ENCODE measurements around the gene SLC17A1. TPM values are rescaled to one million over a fixed set of nuclear protein-coding genes. Genes with fewer than 3 reads are reported as not detected.

Gene SLC17A1, protein sequence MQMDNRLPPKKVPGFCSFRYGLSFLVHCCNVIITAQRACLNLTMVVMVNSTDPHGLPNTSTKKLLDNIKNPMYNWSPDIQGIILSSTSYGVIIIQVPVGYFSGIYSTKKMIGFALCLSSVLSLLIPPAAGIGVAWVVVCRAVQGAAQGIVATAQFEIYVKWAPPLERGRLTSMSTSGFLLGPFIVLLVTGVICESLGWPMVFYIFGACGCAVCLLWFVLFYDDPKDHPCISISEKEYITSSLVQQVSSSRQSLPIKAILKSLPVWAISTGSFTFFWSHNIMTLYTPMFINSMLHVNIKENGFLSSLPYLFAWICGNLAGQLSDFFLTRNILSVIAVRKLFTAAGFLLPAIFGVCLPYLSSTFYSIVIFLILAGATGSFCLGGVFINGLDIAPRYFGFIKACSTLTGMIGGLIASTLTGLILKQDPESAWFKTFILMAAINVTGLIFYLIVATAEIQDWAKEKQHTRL
- total RNA-seq = not detected
- long read RNA-seq = 0 reads

- no peak for DNase-seq
- no peak for ATAC-seq
- intact Hi-C loops (cut with DNase I) = no loop called here
Observed at GRCh38 chr6:25831532-25832306, at the start of gene SLC17A1. Gene SLC17A1, minus strand, starts transcription at chr6:25832052. Its CDS starts 1,495 bp downstream, at chr6:25830557.

DNA sequence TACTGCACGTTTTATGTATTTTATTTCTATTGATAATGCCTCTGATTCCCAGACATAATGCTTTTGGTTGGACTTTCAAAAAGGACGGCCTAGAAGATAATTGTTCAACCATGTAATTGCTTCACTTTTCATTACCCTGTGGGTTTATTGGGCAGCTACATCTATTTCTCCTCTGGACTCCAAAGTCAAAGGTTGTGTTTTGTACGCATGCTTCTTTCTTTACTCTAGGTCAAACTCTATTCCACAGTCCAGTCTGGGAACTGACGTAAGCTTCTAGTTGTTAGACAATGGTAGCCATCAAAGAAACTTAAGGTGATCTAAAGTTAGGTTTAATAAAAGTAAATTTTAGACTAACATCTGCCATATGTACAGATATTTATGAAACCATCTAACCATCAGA is 48.7 kb upstream of the SLC17A1 start:
- DNase-seq = no peak
- intact Hi-C loops (cut with DNase I) = no loop called here
- no peak for ATAC-seq

DNA sequence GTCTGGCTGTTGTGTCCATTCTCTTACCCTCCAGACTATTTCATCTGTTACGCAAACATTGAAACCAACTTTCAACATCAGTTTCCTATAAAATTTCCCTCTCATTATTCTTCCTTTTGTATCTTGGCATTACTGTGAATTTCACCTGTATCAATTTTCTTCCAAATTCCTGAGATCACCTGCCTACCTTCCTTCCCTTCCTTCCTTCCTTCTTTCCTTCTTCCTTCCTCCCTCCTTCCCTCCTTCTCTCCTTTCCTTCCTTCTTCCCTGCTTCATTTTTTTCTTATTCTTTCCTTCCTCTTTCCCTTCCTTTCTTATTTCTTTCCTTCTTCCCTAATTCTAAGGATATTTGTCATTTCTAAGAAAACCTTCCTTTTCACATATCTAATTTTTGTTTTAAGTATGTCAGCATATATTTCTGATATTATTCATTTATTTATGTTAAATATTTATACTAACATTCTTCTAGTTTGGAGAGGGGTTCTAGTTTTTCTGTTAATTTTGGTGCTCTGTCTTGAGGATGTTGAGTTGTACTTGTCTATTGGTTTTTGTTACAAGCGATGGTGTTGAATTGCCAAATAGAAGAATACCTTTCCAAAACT is 47.0 kb upstream of the SLC17A1 start:
- ATAC-seq = no peak
- DNase-seq = no peak
- intact Hi-C loops (cut with DNase I) = no loop called here

DNA sequence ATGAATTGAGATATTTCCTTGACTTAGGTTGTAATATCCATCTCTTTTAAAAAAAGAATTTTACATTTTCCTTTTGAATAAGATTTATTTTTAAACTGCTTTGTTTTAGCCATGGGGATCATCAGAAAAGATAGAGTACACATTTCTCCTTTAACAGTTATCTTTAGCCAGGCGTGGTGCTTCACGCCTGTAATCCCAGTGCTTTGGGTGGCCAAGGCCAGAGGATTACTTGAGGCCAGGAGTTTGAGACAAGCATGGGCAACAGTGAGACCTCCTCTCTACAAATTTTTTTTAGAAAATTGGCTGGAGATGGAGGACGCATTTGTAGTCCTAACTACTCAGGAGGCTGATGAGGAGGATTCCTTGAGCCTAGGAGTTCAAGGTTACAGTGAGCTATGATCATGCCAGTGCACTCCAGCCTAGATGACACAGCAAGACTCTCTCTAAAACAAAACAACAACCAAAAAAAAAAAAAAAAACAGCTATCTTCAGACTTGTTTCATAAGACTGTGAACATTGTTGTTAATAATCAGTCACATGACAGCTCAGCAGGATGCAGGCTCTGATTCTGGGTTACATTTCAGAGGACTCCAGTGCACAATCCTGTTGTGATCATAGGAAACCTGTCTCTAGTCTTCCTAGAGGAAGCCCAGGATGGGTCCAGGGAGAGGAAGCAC is 44.2 kb upstream of the SLC17A1 start:
- no peak for ATAC-seq
- no peak for DNase-seq
- intact Hi-C loops (cut with DNase I) = no loop called here

- intact Hi-C loops (cut with DNase I) = no loop called here
- DNase-seq = no peak
- ATAC-seq = no peak
Observed at GRCh38 chr6:25875563-25875905, 43.7 kb upstream of the SLC17A1 start.

DNA sequence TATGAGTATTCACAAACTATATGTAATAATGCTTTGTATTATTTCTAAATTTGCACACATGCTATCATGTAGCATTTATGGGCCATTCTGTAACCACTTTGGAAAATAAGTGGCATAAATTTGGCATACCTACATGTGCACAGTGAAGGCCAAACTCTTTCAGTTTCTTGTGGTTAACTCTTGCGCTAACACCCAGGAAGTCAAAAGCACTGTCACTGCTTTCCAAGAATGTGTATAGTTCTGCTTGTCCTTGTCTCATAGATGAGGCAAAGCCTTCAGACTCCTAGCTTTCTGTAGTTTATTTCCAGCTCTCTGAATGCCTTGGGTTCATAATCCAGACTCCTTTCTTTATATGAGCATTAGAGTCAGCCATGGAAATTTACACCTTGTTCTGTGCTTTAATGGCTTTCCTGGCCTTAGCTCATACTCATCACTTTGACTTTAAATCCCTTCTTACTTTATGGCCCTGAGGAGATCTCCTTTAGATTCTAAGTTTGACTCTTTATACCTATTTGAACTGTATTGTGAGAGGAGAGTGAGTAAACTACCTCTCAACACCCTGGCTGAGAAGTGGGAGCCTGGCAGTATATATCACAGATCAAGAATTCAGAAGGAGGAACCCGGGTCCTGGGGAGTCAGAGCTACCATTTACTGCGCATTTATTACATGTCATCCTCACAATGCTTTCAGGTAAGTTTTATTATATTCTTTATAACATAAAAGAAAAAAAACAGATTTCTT is 43.1 kb upstream of the SLC17A1 start:
- DNase-seq (no peak), ATAC-seq (no peak)
- intact Hi-C loops (cut with DNase I) = no loop called here

GRCh38 chr6:25874118-25874517 is 42.3 kb upstream of the SLC17A1 start, which contains the start of gene SLC17A3:
Gene SLC17A3, minus strand, starts transcription at chr6:25874243. Its CDS starts 5,856 bp downstream, at chr6:25868387.
- DNase-seq = no peak
- intact Hi-C loops (cut with DNase I) = no loop called here
- no peak for ATAC-seq

GRCh38 chr6:25872814-25873213 is 41.0 kb upstream of the SLC17A1 start:
- no peak for ATAC-seq
- intact Hi-C loops (cut with DNase I) = no loop called here
- no peak for DNase-seq

DNA sequence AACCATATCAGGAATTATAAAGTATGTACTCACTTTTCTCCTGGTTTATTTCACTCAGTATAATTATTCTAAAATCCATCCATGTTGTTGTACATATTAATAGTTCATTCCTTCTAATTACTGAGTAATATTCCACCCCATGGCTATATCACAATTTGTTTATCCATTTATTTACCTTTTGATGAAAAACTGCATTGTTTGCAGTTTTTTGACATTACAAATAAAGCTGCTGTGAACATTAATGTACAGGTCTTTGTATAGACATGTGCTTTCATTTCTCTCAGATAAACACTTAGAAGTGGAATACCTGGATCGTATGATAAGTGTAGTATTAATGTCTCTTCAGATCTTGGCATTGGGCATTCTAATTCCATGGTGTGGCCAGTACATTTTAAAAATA is 38.0 kb upstream of the SLC17A1 start:
- no peak for ATAC-seq
- DNase-seq = no peak
- intact Hi-C loops (cut with DNase I) = no loop called here

DNA sequence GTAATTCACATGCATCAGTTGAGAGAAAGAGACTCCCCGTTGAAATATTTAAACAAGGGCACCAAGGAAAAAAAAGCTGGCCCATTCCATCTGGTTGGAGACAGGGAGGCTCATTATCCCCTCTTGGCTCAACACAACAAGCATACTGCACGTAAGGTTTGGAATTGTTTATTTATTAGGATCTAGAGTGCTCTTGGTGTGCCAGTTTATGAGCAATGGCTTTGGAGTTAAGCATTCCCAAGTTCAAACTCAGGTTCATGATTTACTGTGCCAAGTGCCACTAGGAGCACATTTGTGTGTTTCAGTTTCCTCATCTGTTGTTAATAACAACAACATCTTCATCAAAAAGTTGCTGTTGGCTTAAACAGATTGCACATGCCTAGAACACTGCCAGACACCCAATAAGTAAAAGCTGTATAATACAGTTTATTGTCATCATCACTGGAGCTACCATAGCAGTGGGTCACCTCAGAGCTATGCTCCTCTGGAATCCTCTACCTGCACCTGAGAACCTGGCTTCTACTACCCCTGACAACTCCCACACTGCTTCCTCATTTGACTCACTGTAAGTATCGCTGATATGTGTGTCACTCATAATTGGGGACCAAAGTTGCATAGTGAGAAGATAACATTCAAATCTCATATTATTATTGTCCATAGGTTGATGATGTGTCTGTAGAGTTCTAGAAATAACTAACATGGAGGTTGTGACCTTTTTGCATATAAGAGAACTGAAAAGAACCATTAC is 36.8 kb upstream of the SLC17A1 start:
- ATAC-seq = no peak
- intact Hi-C loops (cut with DNase I) = no loop called here
- no peak for DNase-seq

GRCh38 chr6:25866011-25866410 is 34.2 kb upstream of the SLC17A1 start:
- DNase-seq = no peak
- ATAC-seq = no peak

DNA sequence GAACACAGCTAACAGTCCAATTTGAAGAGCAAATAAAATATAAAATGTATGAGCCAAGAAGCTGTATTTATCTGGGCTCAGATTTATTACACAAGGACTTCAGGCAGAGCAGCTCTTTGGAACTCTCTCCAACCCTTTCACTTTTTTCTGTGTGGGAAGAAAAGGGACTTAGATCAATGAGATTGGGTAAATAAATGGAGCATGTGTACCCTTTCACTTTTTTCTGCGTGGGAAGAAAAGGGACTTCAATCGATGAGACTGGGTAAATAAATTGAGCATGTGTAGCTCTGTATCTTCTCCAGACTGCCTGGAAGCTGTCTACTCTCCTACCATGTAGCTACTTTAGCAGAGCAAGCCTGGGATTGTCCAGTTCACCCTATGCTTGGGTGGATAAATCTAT is 31.5 kb upstream of the SLC17A1 start:
- intact Hi-C loops (cut with DNase I) = no loop called here
- no peak for DNase-seq
- ATAC-seq = no peak

More at GRCh38 chr6:25866011-25866410, 34.2 kb upstream of the SLC17A1 start:
- intact Hi-C loops (cut with DNase I) = no loop called here

GRCh38 chr6:25862199-25862598 is 30.3 kb upstream of the SLC17A1 start:
- DNase-seq = no peak
- no peak for ATAC-seq
- intact Hi-C loops (cut with DNase I) = no loop called here

DNA sequence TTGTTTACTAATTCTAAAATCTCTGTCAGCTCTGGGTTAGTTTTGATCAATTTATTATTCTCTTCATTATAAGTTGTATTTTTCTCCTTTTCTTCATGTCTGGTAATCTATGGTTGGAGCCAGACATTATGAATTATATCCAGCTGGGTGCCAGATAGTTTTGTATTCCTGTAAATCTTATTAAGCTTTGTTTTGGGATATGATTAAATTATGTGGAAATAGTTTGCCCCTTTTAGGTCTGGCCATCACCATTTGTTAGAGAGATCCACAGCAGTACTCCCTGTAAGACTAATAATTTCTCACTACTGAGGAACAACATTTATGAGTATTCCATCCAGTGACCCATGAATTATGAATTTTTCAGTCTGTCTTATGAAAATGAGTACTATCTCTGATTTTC is 20.9 kb upstream of the SLC17A1 start:
- DNase-seq (no peak), ATAC-seq (no peak)
- intact Hi-C loops (cut with DNase I) = no loop called here

GRCh38 chr6:25851961-25852360 is 20.1 kb upstream of the SLC17A1 start:
- ATAC-seq = no peak
- intact Hi-C loops (cut with DNase I) = no loop called here
- DNase-seq = no peak

- DNase-seq = no peak
- ATAC-seq = no peak
- intact Hi-C loops (cut with DNase I) = no loop called here
Observed at GRCh38 chr6:25844518-25844917, 12.7 kb upstream of the SLC17A1 start.

DNA sequence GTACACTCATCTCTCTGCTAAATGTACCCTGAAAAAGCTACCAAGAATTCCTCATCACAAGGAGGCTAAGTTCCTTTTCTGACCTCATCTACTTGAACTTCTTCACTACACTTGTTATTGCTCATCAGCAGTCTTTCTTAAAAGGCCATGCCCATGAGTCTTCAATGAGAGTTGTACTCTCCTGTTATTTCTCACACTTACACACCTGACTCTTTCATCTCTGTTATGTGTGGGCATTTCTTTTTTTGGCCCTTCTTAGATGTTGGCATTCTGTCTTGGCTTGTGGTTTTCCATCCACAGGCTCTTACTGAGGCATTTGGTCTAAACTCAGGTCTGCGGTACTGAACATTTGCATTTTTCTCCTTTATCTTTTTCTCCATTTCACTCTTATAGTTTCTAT is 10.7 kb upstream of the SLC17A1 start:
- ATAC-seq = no peak
- intact Hi-C loops (cut with DNase I) = no loop called here

More for the DNA sequence above, 10.7 kb upstream of the SLC17A1 start:
- no peak for DNase-seq
